ENCODE measurements around the gene MYLIP. TPM values are rescaled to one million over a fixed set of nuclear protein-coding genes. Genes with fewer than 3 reads are reported as not detected.
A peak's percentile ranks its signal among the peaks of the same experiment; 100 is the strongest.

MYLIP gene
- total RNA-seq, 1 donor from 2014 or later = 48.8 TPM

DNA sequence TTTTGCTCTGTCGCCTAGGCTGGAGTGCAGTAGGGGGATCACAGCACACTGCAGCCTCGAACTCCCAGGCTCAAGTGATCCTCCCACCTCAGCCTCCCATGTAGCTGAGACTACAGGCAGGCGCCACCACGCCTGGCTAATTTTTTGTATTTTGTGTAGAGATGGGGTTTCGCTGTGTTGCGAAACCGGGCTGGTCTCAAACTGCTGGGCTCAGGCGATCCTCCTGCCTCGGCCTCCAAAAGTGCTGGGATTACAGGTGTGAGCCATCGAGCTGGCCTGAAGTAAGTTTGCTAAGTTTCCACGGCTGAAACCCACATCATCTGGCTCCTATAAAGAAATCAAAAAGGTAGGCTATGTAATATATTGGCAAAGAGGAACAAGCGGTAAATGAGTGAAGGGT is 1.4 kb upstream of the MYLIP start:
- H3K27ac ChIP-seq = no peak overlapping the region
- intact Hi-C loops (cut with DNase I) = no loop called here
- ATAC-seq = no peak

DNA sequence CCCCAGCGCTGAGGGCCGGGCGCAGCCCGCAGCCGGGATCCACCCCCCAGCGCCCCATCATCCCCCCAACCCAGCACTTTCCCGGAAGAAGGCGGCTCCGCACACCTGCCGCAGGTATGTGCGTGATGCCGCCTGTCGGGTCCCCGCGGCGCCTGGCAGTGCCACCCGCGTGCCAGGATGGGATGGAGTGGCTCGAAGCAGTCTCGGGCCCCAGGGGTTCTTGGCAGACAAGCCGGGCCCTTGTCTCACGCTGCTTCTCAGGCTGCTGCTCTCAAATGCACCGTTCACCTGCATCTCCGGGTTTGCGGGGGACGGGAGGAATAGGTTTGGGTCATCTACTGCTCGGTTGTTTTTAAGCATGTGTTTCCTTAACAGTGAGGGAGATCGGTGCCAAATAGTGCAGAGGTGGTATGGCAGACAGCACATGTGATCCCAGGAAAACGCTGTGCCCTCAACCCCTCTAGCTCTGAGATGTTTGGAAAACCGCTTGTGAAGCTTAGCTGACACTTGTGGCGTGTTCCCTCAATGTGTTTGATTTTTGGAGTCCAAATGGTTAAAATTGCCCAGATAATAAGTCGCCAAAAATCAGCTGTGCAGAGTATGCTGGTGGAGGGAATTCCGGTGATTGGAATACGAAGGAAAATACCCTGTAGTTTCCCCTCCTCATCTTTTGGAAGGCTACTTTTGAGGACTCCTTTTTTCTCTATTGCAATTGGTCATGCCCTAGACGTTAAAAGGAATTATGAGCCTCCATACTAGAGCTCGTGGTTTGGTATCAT is 926 bp downstream of the MYLIP start:
- Histone ChIP-seq H3K9me3 (no peaks in the 10 kb centered on the region), H3K4me1 (peaks cover 33% of the 10 kb centered on the region), H3K27ac (peak overlapping the region; percentile 95), H3K27me3 (ENCODE audit: low read depth) (no peaks in the 10 kb centered on the region), H3K36me3 (peaks cover 18% of the 10 kb centered on the region), H3K4me3 (peak overlapping the region; percentile 89)
- ATAC-seq (peak; percentile 7 to 25), DNase-seq (peak; percentile 67)
- TF ChIP-seq, protein P1, sequence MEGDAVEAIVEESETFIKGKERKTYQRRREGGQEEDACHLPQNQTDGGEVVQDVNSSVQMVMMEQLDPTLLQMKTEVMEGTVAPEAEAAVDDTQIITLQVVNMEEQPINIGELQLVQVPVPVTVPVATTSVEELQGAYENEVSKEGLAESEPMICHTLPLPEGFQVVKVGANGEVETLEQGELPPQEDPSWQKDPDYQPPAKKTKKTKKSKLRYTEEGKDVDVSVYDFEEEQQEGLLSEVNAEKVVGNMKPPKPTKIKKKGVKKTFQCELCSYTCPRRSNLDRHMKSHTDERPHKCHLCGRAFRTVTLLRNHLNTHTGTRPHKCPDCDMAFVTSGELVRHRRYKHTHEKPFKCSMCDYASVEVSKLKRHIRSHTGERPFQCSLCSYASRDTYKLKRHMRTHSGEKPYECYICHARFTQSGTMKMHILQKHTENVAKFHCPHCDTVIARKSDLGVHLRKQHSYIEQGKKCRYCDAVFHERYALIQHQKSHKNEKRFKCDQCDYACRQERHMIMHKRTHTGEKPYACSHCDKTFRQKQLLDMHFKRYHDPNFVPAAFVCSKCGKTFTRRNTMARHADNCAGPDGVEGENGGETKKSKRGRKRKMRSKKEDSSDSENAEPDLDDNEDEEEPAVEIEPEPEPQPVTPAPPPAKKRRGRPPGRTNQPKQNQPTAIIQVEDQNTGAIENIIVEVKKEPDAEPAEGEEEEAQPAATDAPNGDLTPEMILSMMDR (IDR thresholded peaks at IDR 0.05) = no peak
- intact Hi-C loops (cut with DNase I) = loop anchor here (10.0 kb wide), 1 partner anchor 55 kb away; no protein-coding TSS in a partner anchor

More for the DNA sequence above, 1.4 kb upstream of the MYLIP start:
- H3K36me3 ChIP-seq = peaks cover 6% of the 10 kb centered on the region
- H3K27me3 ChIP-seq (ENCODE audit: low read depth) = no peaks in the 10 kb centered on the region
- no peak overlapping the region for H3K4me3 ChIP-seq
- H3K9me3 ChIP-seq = no peaks in the 10 kb centered on the region
- TF ChIP-seq, protein P1 (IDR thresholded peaks at IDR 0.05) = no peak
- H3K4me1 ChIP-seq = peaks cover 13% of the 10 kb centered on the region
- no peak for DNase-seq

DNA sequence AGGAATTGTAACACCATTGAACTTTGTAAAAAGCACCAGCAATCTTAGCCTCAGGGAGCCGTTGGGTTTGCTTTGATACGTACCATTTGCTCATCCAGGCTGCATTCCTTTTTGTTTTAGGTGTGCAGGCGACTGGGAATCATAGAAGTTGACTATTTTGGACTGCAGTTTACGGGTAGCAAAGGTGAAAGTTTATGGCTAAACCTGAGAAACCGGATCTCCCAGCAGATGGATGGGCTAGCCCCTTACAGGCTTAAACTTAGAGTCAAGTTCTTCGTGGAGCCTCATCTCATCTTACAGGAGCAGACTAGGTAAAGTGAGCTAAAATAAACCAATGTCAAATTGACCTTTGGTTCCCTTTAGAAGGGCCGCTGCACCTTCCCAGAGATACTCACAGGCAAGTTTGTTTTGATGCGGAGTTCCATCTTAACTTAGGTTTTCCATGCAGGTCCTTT is 1.6 kb downstream of the MYLIP start:
- Histone ChIP-seq H3K4me3 (peak overlapping the region; percentile 89), H3K27ac (peak overlapping the region; percentile 95), H3K27me3 (ENCODE audit: low read depth) (no peaks in the 10 kb centered on the region), H3K4me1 (peaks cover 39% of the 10 kb centered on the region), H3K36me3 (peaks cover 18% of the 10 kb centered on the region), H3K9me3 (no peaks in the 10 kb centered on the region)
- no peak for DNase-seq
- intact Hi-C loops (cut with DNase I) = loop anchor here (10.0 kb wide), 1 partner anchor 54 kb away; no protein-coding TSS in a partner anchor
- no peak for ATAC-seq
- TF ChIP-seq, protein P1 (IDR thresholded peaks at IDR 0.05) = no peak

DNA sequence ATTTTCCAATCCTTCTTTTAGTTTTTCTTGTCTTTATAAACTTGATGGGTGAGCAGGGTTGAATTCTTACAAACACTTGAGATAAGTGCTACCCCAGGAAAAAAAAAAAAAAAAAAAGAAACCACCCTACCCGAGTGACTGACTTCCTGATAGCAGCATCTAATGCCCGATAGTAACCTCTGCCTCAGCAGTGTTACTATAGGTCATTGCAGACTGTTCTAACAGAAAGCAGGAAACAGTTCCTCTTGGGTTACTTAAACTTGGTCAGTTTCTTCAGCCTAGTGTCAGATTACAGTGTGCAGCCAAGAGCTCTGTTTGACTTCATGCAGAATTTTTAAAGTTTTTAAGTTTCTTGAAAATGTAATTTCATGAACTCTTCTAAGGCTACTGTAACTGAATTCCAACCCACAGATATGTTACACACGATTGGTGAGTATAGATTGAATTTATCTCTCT is 2.1 kb downstream of the MYLIP start:
- H3K36me3 ChIP-seq = peaks cover 18% of the 10 kb centered on the region
- peak overlapping the region; percentile 95 for H3K27ac ChIP-seq
- peaks cover 44% of the 10 kb centered on the region for H3K4me1 ChIP-seq
- no peaks in the 10 kb centered on the region for H3K9me3 ChIP-seq
- H3K4me3 ChIP-seq = peak overlapping the region; percentile 89
- H3K27me3 ChIP-seq (ENCODE audit: low read depth) = no peaks in the 10 kb centered on the region
- ATAC-seq (peak; percentile 62 to 74), DNase-seq (no peak)
- intact Hi-C loops (cut with DNase I) = loop anchor here (10.0 kb wide), 1 partner anchor 54 kb away; no protein-coding TSS in a partner anchor
- TF ChIP-seq, protein P1 (IDR thresholded peaks at IDR 0.05) = no peak

DNA sequence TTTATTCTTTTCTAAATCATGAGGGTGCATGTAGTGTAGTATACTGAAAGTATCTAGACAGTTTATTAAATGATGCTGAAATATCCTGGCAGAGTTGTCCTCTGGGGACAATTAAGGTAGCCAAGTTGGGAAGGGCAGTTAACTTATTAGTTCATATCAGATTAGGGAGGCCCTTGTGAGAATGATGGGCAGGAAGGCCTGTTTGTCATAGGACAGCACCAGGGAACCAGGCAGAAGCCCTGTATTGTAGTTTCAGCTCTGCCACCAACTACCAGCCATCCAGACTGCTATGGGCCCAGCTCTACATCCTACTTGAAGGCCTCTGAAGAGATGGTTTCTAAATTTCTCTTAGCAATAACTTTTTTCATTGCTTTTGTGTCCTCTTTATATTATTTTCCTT is 4.0 kb downstream of the MYLIP start:
- Histone ChIP-seq H3K36me3 (peaks cover 18% of the 10 kb centered on the region), H3K4me1 (peaks cover 64% of the 10 kb centered on the region), H3K4me3 (peak overlapping the region; percentile 89), H3K27ac (no peak overlapping the region), H3K9me3 (no peaks in the 10 kb centered on the region), H3K27me3 (ENCODE audit: low read depth) (no peaks in the 10 kb centered on the region)
- intact Hi-C loops (cut with DNase I) = loop anchor here (10.0 kb wide), 1 partner anchor 52 kb away; no protein-coding TSS in a partner anchor
- ATAC-seq = no peak
- no peak for DNase-seq
- TF ChIP-seq, protein P1 (IDR thresholded peaks at IDR 0.05) = no peak
